ENCODE results near the gene SCD.

GRCh38 chr10:100362570-100363496, 15.8 kb downstream of the SCD start:
- TF ChIP-seq, protein P1, sequence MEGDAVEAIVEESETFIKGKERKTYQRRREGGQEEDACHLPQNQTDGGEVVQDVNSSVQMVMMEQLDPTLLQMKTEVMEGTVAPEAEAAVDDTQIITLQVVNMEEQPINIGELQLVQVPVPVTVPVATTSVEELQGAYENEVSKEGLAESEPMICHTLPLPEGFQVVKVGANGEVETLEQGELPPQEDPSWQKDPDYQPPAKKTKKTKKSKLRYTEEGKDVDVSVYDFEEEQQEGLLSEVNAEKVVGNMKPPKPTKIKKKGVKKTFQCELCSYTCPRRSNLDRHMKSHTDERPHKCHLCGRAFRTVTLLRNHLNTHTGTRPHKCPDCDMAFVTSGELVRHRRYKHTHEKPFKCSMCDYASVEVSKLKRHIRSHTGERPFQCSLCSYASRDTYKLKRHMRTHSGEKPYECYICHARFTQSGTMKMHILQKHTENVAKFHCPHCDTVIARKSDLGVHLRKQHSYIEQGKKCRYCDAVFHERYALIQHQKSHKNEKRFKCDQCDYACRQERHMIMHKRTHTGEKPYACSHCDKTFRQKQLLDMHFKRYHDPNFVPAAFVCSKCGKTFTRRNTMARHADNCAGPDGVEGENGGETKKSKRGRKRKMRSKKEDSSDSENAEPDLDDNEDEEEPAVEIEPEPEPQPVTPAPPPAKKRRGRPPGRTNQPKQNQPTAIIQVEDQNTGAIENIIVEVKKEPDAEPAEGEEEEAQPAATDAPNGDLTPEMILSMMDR (IDR thresholded peaks at IDR 0.05), result no peak
- TF ChIP-seq POLR2AphosphoS5 (IDR thresholded peaks at IDR 0.05) (no peak), POLR2A (IDR thresholded peaks at IDR 0.05) (no peak), EP300 (IDR thresholded peaks at IDR 0.05) (no peak)

Data from suprapubic skin (tissue), 4 donors.